Measurements from ENCODE around the gene SULT1A3.
"Not testable (repeated sequence)": the region's sequence is repeated elsewhere in the genome, so short reads cannot be mapped to it uniquely, and the experiment has no call there.

SULT1A3 gene

GRCh38 chr16:30173054-30173453 lies 26.0 kb upstream of the SULT1A3 start:
- H3K4me3 ChIP-seq (ENCODE audit: low read length): no peak overlapping the region
- no peak for TF ChIP-seq CTCF (IDR thresholded peaks at IDR 0.05; ENCODE audit: insufficient read depth, low read depth, low read length, missing control alignments)
- DNase-seq (ENCODE audit: low read depth): no peak

GRCh38 chr16:30176876-30177275 lies 22.2 kb upstream of the SULT1A3 start:
- DNase-seq (ENCODE audit: low read depth); H3K4me3 ChIP-seq (ENCODE audit: low read length): not testable (repeated sequence)

- H3K4me3 ChIP-seq (ENCODE audit: low read length): no peak overlapping the region
- no peak for DNase-seq (ENCODE audit: low read depth)
- TF ChIP-seq CTCF (IDR thresholded peaks at IDR 0.05; ENCODE audit: insufficient read depth, low read depth, low read length, missing control alignments): no peak
Measured at GRCh38 chr16:30179195-30179594, 19.9 kb upstream of the SULT1A3 start.

GRCh38 chr16:30179931-30180330 lies 19.1 kb upstream of the SULT1A3 start:
- no peak for DNase-seq (ENCODE audit: low read depth)
- no peak for TF ChIP-seq CTCF (IDR thresholded peaks at IDR 0.05; ENCODE audit: insufficient read depth, low read depth, low read length, missing control alignments)

GRCh38 chr16:30180741-30181140 lies 18.3 kb upstream of the SULT1A3 start:
- no peak overlapping the region for H3K4me3 ChIP-seq (ENCODE audit: low read length)
- no peak for DNase-seq (ENCODE audit: low read depth)
- no peak for TF ChIP-seq CTCF (IDR thresholded peaks at IDR 0.05; ENCODE audit: insufficient read depth, low read depth, low read length, missing control alignments)

More at GRCh38 chr16:30179931-30180330, 19.1 kb upstream of the SULT1A3 start:
- no peak overlapping the region for H3K4me3 ChIP-seq (ENCODE audit: low read length)

GRCh38 chr16:30183233-30184095 lies 15.6 kb upstream of the SULT1A3 start, which contains the start of gene CORO1A:
CORO1A (plus strand) TSS chr16:30183602; CDS start chr16:30185210, 1,608 bp downstream.
- DNase-seq (ENCODE audit: low read depth): peak; percentile 85
- no peak for TF ChIP-seq CTCF (IDR thresholded peaks at IDR 0.05; ENCODE audit: insufficient read depth, low read depth, low read length, missing control alignments)
- H3K4me3 ChIP-seq (ENCODE audit: low read length): peak within 1 kb of the TSS; percentile 53

- no peak overlapping the region for H3K4me3 ChIP-seq (ENCODE audit: low read length)
- DNase-seq (ENCODE audit: low read depth): peak; percentile 25
- TF ChIP-seq CTCF (IDR thresholded peaks at IDR 0.05; ENCODE audit: insufficient read depth, low read depth, low read length, missing control alignments): no peak
Measured at GRCh38 chr16:30184096-30184890, 14.8 kb upstream of the SULT1A3 start.
